ENCODE results near the gene IRF7.
A peak's percentile ranks its signal among the peaks of the same experiment; 100 is the strongest.

The IRF7 gene

GRCh38 chr11:640021-640706, 24.4 kb upstream of the IRF7 start:
- no peak for DNase-seq

- no peak for DNase-seq
Measured at GRCh38 chr11:639332-639955, 23.7 kb upstream of the IRF7 start.

GRCh38 chr11:638631-639331, 23.0 kb upstream of the IRF7 start:
- peak; percentile 38 for DNase-seq

GRCh38 chr11:637593-638521, 22.1 kb upstream of the IRF7 start:
- DNase-seq: no peak

- DNase-seq: no peak
Measured at GRCh38 chr11:637333-637592, 21.5 kb upstream of the IRF7 start.

GRCh38 chr11:636511-637332, 21.0 kb upstream of the IRF7 start, which contains the start of gene DRD4:
Gene DRD4, plus strand, starts transcription at chr11:637269. Its CDS starts 36 bp downstream, at chr11:637305.
- no peak for DNase-seq

GRCh38 chr11:635945-636510, 20.3 kb upstream of the IRF7 start:
- DNase-seq: no peak

DNA sequence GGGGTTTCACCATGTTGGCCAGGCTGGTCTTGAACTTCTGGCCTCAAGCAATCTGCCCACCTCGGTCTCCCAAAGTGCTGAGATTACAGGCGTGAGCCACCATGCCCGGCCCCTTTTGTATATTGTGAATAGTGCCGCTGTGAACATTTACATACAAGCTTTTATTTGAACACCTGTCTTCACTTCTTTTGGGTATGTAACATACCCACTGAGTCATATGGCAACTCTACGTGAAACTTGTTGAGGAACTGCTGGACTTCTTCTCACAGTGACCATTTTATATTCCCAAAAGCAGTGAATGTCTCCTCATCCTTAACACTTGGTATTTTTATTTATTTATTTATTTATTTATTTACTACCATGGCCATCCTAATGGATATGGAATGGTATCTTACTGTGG, 15.1 kb upstream of the IRF7 start:
- no peak for DNase-seq

- no peak for DNase-seq
Measured at GRCh38 chr11:629237-629583, 13.5 kb upstream of the IRF7 start.

DNA sequence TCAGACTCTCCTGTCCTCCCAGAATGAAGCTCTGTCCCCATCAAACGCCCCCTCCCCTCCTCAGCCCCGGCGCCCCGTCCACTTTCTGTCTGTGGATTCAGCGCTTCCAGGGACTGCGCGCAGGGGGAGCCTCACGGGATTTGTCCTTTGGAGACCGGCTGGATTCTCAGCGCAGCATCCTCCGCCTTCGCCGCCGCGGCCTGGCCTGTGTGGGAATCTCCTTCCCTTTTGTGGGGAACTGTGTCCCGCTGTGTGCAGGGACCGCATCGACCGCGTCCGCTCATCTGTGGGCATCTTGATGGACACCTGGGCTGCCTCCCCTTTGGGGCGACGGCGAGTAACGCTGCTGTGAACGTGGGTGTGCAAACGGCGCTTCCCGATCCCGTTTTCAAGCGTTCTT, 12.3 kb upstream of the IRF7 start:
- no peak for DNase-seq

DNA sequence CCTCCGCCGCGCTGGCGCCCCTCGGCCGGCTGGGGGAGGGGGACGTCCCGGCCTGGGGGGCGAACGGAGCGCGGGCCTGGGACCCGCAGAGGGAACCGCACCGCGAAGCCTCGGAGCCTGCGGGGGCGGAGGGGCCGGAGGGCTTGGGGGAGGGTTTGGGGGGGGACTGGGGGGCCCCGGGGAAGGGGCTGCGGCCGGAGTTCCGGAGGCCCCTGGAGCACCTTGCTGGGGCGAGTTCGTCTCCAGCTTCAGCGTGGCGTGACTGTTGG, 11.5 kb upstream of the IRF7 start:
- no peak for DNase-seq

DNA sequence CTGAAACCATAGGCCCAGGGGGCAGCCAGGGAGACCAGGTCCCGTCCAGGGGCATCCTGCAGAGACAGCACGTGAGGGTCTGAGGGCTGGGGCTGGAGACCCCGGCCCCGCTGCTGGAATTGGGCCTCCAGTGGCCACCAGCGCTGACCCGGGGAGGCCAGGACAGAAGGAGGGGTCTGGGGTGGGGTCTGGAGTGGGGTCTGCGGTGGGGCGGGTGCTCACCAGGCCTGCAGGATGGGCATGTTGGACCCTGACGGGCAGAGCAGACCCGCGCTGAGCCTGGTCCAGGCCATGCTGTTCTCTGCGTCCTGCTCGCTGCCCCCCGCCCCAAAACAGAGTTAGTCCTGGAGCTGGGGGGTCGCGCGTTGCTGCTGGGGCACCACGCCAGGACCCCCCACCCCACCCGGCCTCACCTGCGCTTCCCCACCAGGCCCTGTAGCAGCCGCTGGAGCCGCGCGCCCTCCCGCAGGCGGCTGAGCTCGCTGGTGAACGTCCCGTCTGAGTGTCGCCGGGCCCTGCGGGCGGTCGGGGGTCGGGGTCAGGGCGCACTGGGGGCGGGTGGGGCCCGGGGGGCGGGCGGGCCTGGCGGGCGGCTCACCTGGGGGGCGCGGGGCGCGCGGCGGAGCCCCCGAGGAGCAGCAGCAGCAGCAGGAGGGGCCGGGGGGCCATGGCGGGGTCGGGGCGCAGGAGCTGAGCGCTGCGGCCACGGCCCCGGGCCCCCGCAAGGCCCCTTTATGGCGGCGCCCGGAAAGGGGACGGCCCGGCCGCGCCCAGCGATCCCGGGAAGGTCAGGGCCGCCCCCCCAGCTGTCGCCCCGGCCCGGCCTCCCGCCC, 10.9 kb upstream of the IRF7 start, which contains the start of gene SCT:
Gene SCT (minus strand): TSS at position 707 of the 833 bp plus-strand sequence. CDS start 38 bp downstream, at position 669.
- no peak for DNase-seq

GRCh38 chr11:625636-626268, 10.0 kb upstream of the IRF7 start:
- no peak for DNase-seq

- no peak for DNase-seq
Measured at GRCh38 chr11:624705-625635, 9.2 kb upstream of the IRF7 start, which contains the start of gene CDHR5. Gene CDHR5, minus strand, starts transcription at chr11:624955. Its CDS starts 53 bp downstream, at chr11:624902.

DNA sequence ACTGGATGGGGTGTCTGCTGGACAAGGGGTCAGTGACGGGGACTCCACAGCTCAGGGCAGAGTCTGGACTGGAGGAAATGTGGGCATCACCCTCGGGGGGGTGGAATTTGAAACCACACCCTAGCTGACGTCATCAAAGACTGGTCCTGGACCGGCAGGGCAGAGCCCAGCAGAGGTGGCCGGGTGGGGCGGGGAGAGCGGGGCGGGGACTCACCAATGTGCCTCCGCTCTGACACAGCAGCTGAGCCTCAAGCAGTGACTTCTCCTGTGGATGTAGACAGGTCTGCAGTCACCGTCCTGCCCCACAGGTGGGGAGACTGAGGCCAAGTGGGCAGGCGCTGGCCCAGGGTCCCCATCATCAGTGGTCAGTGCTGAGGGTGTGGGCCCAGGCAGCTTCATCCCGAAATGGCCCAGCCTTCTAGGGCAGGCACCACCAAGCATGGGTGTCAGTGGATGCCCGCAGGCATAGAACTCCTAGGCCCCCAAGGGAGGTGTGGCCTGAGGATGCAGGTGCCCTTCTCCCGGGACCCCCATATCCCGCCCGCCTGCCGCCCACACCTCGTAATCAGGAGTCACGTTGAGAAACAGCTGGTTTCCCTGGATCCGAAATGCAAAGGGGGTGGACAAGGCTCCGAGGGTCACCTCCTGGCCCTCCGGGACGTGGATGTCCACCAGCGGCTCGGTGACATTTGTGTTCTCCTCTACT, 8.4 kb upstream of the IRF7 start:
- no peak for DNase-seq

DNA sequence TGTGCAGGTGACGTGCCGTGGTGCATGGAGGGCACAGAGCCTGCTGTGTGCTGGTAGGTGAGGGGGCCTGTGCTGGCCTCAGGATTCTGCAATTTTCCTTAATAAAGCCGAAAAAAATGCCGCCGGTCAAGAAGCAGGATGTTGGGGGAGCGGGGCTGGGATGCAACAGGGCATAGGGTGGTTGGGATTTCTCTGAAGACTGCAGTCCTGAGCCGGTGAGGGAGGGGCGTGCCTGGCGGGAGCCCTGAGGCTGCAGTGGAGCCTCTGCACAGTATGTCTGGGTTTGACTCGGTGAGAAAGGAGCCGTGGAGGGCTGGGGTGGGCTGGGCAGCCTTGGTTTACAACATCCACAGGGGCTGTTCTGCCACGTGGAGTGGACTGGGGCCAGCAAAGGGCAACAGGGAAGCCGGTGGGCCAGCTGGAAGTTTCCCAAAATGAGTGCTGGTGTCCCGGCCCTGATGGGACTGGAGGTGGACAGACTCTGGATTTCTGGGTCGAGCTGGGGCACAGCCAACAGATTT, 7.7 kb upstream of the IRF7 start:
- DNase-seq: no peak

GRCh38 chr11:621838-622237, 6.1 kb upstream of the IRF7 start:
- DNase-seq: no peak

DNA sequence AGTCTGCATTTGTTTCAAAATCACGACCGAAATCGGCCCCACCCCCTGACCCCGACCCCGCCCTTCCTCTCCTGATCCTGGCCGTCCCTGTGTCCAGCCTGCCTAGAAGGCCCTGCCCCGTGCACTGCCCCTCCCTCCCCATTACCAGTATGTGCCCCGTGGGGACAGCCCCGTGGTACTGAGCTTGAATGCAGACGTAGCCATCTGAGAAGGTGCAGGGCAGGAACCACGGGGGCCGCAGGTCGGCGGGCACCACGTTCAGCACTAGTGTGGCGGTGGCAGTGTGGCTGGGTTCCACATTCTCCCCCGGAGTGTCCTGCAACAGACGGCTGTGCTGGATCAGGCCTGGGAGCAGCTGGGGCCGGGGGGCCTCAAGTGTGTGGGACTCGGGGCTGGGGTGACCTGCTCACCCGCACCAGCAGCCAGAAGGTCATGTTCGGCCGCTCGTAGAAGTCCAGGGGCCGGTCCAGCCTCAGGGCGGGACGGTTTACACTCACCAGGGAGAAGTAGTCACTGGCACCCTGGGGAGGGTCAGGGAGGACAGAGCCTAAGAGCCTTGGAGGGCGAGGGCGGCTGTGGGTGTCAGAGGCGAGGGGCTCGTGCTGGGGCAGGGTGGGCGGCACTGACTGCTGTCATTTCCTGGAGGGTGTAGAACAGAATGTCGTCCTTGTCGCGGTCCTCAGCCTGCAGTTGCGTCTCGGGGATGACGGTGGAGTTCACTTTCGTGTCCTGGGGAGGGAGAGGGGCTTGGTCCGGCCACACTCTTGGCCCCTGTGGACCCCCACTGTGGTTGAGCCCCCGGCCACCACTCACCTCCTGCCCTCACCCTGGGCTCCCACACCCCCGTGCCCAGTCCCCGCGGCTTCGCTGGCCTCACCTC, 5.4 kb upstream of the IRF7 start:
- no peak for DNase-seq
